ENCODE data around the gene BNIPL.

DNA sequence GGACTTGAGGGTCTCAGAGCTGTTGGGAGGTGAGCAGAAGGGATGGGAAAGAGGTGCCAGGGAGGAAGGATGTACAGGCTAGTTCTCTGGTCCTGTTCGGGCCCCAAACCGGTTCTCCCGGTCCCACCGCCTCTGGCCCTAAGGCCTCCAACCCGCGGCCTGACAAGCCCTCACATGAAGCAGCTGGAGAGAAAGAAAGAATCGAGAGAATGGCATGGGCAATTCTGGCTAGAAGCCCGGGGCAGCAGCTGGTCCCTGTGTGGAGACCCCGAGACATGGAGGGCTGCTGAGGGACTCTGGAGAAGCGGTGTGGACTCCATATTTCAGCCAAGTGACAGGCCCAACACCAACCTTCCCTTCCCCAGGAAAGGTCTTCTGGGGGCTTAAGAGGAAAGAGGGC is 22.3 kb downstream of the BNIPL start:
- TF ChIP-seq CTCF (IDR thresholded peaks at IDR 0.05; ENCODE audit: control extremely low read depth in 1 of 3, insufficient read depth in 1 of 3, low read depth in 1 of 3, low read length in 3 of 3) (no peak), EP300 (IDR thresholded peaks at IDR 0.05; ENCODE audit: borderline replicate concordance in 1 of 2, low read depth in 2 of 2, low read length in 2 of 2) (no peak), BACH1 (IDR thresholded peaks at IDR 0.05; ENCODE audit: low read length) (no peak), RAD21 (IDR thresholded peaks at IDR 0.05 in 1 of 2, conservative IDR thresholded peaks at IDR 0.05 in 1 of 2; ENCODE audit: low read depth in 2 of 2, low read length in 2 of 2) (no peak), GABPA (IDR thresholded peaks at IDR 0.05; ENCODE audit: borderline replicate concordance, insufficient read depth, low read length) (no peak), TBP (IDR thresholded peaks at IDR 0.05; ENCODE audit: low read depth, low read length) (no peak), EZH2 (IDR thresholded peaks at IDR 0.05; ENCODE audit: low read depth, low read length, severe bottlenecking) (no peak), USF2 (IDR thresholded peaks at IDR 0.05; ENCODE audit: low read length) (no peak)

Data from H1 (cell line).